Measurements from ENCODE around the gene ATG101. TPM values are rescaled to one million over a fixed set of nuclear protein-coding genes. Genes with fewer than 3 reads are reported as not detected.
"Not testable (repeated sequence)": the region's sequence is repeated elsewhere in the genome, so short reads cannot be mapped to it uniquely, and the experiment has no call there.

ATG101 gene
- total RNA-seq, 4 donors from 2014 or later: 28.3 to 42.1 (median 37.2) TPM

- TF ChIP-seq POLR2A (IDR thresholded peaks at IDR 0.05) (no peak), CTCF (IDR thresholded peaks at IDR 0.05) (no peak)
- Histone ChIP-seq H3K27me3 (no peaks in the 10 kb centered on the region), H3K36me3 (no peaks in the 10 kb centered on the region), H3K4me1 (no peaks in the 10 kb centered on the region), H3K9me3 (no peaks in the 10 kb centered on the region), H3K27ac (no peak overlapping the region), H3K4me3 (no peak overlapping the region)
- DNase-seq: no peak
- intact Hi-C loops (cut with DNase I; ENCODE audit: low total_unique reads): no loop called here
These were observed 26.7 kb downstream of the ATG101 start for GRCh38 chr12:52096332-52097044.

GRCh38 chr12:52097045-52097666 is 27.4 kb downstream of the ATG101 start:
- no peaks in the 10 kb centered on the region for H3K9me3 ChIP-seq
- TF ChIP-seq POLR2A (IDR thresholded peaks at IDR 0.05): no peak
- TF ChIP-seq CTCF (IDR thresholded peaks at IDR 0.05): no peak
- H3K27ac ChIP-seq: no peak overlapping the region
- H3K36me3 ChIP-seq: no peaks in the 10 kb centered on the region
- no peak for DNase-seq
- intact Hi-C loops (cut with DNase I; ENCODE audit: low total_unique reads): no loop called here
- no peaks in the 10 kb centered on the region for H3K27me3 ChIP-seq
- no peaks in the 10 kb centered on the region for H3K4me1 ChIP-seq
- no peak overlapping the region for H3K4me3 ChIP-seq

GRCh38 chr12:52104431-52105089 is 34.8 kb downstream of the ATG101 start:
- H3K36me3 ChIP-seq; H3K4me3 ChIP-seq; H3K9me3 ChIP-seq; H3K4me1 ChIP-seq; intact Hi-C loops (cut with DNase I; ENCODE audit: low total_unique reads); DNase-seq; H3K27ac ChIP-seq; H3K27me3 ChIP-seq: not testable (repeated sequence)

GRCh38 chr12:52116222-52117125 is 46.7 kb downstream of the ATG101 start:
- H3K4me1 ChIP-seq; H3K4me3 ChIP-seq; H3K27ac ChIP-seq; intact Hi-C loops (cut with DNase I; ENCODE audit: low total_unique reads); H3K27me3 ChIP-seq; DNase-seq; H3K36me3 ChIP-seq; H3K9me3 ChIP-seq: not testable (repeated sequence)

GRCh38 chr12:52117806-52118475 is 48.2 kb downstream of the ATG101 start:
- DNase-seq; H3K4me3 ChIP-seq; H3K9me3 ChIP-seq; intact Hi-C loops (cut with DNase I; ENCODE audit: low total_unique reads); H3K27ac ChIP-seq; H3K4me1 ChIP-seq; H3K36me3 ChIP-seq: not testable (repeated sequence)
- H3K27me3 ChIP-seq: peaks cover 0 to 11% of the 10 kb centered on the region in 2 donors

Measured in uterus (tissue), 4 donors.